AG10803 (cell line): ENCODE measurements around the gene NELL2.
"Not testable (repeated sequence)": the region's sequence is repeated elsewhere in the genome, so short reads cannot be mapped to it uniquely, and the experiment has no call there.

Experiments used
- DNase-seq: peaks from one replicate; pipeline ENCODE4 v3.0.0; 2010; ENCODE audit warnings: low read depth
- H3K4me3 ChIP-seq: 2 replicates; pipeline ENCODE4 v1.5.1; 2011; ENCODE audit warnings: mild to moderate bottlenecking, low read length, control low read depth
- TF ChIP-seq, protein P1 (sequence below): conservative IDR thresholded peaks from 2 replicates; pipeline ENCODE4 v1.5.1; 2011; ENCODE audit warnings: mild to moderate bottlenecking, low read length, control low read depth, inconsistent platforms

Gene NELL2

GRCh38 chr12:44763021-44763420 is 113.1 kb downstream of the NELL2 start:
- TF ChIP-seq, protein P1, sequence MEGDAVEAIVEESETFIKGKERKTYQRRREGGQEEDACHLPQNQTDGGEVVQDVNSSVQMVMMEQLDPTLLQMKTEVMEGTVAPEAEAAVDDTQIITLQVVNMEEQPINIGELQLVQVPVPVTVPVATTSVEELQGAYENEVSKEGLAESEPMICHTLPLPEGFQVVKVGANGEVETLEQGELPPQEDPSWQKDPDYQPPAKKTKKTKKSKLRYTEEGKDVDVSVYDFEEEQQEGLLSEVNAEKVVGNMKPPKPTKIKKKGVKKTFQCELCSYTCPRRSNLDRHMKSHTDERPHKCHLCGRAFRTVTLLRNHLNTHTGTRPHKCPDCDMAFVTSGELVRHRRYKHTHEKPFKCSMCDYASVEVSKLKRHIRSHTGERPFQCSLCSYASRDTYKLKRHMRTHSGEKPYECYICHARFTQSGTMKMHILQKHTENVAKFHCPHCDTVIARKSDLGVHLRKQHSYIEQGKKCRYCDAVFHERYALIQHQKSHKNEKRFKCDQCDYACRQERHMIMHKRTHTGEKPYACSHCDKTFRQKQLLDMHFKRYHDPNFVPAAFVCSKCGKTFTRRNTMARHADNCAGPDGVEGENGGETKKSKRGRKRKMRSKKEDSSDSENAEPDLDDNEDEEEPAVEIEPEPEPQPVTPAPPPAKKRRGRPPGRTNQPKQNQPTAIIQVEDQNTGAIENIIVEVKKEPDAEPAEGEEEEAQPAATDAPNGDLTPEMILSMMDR: no peak
- no peak overlapping the region for H3K4me3 ChIP-seq
- DNase-seq: no peak

DNA sequence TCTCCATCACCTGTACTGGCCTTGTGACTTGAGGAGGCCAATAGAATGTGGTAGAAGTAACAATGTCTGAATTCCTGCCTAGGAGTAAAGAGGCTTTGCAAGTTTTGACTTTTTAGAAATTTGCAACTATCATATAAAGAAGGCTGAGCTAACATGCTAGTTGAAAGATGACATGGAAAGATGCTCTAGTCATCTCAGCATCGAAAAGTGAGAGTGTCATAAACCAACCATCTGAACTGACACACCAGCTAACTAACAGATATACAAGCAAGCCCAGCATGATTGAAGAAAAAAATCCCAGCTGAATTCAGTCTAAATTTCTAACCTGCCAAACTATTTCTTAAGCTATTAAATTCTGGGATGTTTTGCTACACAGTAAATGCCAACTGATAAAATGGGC is 116.8 kb downstream of the NELL2 start:
- DNase-seq: no peak
- no peak overlapping the region for H3K4me3 ChIP-seq
- TF ChIP-seq, protein P1: no peak

DNA sequence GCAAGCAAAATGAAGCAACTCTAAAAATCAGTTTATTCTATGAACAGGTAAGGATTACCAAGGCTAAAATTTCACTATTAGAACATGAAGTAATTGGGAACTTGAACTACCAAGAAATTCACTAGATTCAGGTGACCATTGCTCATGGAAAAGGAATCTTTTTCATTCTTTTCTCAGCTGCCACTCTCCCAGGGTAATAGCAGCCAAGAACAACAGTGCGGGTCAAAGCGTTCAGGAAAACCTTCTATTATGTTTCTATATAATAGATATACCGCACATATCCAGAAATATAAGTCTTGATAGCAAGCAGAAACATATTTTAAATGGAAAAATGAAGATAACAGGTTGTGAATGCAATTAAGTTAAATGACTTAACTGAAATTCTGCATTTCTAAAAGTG is 125.6 kb downstream of the NELL2 start:
- H3K4me3 ChIP-seq: no peak overlapping the region
- no peak for DNase-seq
- TF ChIP-seq, protein P1: no peak

DNA sequence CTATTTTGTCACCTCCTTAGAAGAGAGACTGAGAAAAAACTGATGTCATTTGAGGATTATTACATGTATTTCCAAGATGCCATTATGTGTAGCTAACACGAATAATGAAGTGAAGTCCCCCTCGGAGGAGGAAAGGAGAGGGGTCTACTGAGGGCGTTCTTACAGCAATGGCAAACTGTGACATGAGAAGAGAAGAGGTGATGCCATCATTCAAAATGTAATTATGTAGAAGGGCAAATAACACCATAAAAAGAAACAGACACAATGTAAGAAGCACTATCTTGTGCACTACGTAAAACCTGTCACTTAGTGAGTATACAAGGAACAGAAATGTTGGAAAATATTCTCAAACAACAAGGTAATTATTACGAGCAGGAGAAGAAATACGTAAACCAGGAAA is 126.5 kb downstream of the NELL2 start:
- H3K4me3 ChIP-seq: no peak overlapping the region
- DNase-seq: no peak
- TF ChIP-seq, protein P1: no peak

DNA sequence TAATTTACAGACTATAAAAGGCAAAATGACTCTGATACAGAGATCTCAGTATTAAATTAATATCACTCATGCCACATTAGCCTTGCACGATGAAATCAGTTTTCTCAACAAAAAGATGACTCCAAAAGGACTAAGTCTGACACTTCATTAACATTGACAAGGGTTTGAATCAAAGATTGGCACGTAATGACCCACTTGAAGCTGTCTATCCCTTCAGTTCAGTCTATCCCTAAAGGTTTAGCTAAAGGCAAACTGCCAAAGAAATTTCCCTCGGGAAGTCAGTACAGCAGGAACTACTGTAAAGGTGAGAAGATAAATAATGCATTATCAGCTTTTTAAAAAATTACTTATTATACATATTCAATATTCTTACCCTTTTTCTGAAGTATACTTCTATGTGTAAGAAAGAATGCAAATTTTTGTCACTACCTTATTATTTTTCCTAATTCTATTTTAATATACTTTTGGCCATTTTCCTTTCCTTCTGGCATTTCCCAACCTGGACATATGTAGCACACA is 127.1 kb downstream of the NELL2 start:
- no peak overlapping the region for H3K4me3 ChIP-seq
- TF ChIP-seq, protein P1: no peak
- no peak for DNase-seq

DNA sequence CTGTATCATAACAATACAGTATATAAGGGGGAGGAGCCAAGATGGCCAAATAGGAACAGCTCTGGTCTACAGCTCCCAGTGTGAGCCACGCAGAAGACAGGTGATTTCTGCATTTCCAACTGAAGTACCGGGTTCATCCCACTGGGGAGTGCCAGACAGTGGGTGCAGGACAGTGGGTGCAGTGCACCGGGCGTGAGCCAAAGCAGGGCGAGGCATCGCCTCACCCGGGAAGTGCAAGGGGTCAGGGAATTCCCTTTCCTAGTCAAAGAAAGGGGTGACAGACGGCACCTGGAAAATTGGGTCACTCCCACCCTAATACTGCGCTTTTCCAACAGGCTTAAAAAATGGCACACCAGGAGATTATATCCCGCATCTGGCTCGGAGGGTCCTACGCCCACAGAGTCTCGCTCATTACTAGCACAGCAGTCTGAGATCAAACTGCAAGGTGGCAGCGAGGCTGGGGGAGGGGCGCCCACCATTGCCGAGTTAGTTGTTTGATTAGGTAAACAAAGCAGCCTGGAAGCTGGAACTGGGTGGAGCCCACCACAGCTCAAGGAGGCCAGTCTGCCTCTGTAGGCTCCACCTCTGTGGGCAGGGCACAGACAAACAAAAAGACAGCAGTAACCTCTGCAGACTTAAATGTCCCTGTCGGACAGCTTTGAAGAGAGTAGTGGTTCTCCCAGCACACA is 134.7 kb downstream of the NELL2 start:
- not testable (repeated sequence) for H3K4me3 ChIP-seq, DNase-seq

DNA sequence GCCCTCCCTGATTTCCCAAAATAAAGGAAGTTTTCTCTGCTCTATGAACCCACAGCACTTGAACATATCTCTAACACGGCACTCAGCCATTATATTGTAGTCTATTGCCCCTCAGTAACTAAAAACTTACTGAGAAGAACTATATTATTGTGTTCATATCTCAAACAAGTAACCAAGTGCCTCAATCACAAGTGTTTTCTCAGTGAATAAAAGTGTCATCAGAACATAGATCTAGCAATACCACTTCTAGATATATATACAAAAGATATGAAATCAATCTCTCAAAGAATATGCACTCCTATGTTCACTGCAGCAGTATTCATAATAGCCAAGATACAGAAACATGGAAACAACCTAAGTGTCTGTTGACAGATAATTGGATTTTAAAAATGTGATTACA is 138.1 kb downstream of the NELL2 start:
- no peak for DNase-seq
- H3K4me3 ChIP-seq: no peak overlapping the region
- TF ChIP-seq, protein P1: no peak
